GM18502 (cell line): Measurements from ENCODE around the gene BIRC7.
"Not testable (repeated sequence)": the region's sequence is repeated elsewhere in the genome, so short reads cannot be mapped to it uniquely, and the experiment has no call there.

Experiments used
- ATAC-seq: cut with Tn5 transposase; IDR thresholded peaks from one replicate; pipeline ENCODE4 v1.9.1; 2021; ENCODE audit warnings: mild to moderate bottlenecking; ENCODE audit not compliant: unreplicated experiment, poor library complexity

Gene BIRC7

DNA sequence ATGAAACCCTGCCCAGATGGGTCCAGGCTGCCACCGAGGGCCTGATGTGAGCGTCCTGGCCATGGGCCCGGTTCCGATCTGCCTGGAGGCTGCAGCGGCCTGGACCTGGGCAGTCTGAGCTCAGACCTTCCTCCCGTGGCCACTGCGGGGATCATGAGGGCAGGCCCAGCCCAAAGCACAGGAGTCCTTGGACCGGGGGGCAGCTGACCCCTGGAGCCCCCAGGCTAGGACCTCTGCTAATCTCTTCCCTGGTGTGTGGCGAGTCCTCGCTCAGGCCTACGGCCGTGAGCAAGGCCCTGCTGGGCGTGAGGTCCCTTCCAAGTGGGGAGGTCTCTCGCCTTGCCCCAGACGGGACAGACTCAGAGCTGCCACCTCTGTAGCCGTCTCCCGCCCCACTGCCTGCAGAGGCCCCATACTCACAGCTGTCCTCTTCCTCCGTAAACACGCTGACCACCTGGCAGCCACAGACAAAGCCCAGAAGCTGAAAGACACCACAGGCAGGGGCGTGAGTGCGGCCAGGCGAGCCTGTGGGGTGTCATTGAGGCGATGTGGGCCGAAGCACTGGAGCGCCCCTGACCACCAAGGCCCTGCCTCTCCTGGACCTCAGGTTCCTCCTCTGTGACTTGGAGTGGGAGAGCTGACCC lies 8.0 kb downstream of the BIRC7 start:
- ATAC-seq: no peak

DNA sequence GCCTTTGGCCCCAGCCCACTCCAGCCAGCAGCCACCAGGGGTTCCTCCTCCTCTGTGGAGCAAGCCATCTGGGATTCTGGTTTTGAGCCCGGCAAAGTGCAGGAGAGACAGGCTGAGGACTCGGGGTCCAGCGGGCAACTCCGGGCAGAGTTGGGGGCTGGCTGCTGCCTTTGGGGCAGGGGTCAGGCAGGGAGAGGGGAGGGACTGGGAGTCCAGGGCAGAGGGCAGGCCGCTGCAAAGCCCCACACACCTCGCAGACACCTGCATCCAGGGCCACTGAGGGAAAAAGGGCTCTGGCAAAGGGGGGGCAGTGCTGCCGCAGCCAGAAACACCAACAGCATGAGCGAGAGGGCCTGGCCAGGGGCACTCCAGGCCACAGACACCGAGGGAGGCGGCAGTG lies 8.8 kb downstream of the BIRC7 start:
- ATAC-seq: no peak

DNA sequence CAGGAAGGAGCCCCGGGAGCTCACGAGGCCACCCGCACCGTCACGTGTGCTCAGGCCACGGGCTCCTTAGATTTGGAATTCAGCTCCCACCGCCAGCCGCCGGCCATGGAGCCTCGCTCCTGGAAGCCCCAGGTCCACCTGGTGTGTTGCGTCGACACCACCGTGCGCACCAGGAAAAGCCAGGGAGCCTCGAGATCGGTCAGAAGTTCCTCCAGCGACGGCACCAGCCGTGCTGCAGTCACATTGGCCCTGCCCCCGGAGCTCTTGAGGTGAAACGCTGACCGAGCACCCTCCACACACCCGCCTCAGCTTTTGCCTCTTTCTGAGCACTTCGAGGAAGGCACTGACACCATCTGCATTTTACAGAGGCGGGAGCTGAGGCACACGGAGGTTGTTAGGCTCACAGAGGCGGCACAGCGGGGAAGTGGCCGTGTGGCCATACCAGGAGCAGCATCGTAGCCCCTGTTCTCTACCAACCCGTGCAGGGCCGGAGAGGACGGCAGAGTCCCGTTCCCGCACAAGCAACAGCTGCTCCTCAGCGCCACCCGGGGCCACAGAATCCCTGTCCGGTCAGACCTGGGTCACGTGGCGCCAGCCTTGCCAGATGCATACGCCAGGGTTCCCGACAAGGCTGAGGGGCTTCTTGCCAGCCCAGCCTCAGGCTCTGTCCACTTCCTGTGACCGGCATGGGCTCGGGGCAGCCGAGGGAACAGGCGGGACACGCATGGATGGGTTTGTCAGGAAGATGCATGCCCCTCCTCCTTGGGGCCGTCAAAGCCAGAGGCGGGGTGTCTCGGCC lies 11.0 kb downstream of the BIRC7 start:
- no peak for ATAC-seq

DNA sequence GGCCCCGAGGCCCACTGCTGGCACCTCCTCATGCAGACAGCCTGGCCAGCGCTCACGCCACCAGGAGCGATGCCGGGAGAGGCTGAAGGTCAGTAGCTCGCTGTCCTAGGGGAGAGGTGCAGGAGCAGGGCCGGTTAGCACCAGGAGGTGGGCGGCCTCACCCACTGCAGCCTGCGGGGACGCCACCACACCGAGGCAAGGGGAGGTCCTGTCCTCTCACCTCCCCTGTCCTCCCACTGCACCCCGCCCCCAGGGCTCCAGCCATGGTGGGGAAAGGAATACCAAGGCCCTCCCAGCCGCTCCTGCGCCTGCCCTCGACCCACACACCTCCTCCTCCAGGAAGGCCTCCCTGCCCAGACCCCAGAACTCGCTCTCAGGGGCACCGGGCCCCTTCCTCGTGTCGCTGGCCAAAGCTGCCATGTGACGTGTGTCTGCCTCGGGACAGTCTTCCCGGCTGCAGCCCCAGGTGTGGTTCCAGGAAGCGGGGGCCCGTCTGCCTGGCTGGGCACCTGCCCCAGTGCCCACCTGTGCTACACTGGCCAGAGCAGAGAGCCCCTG lies 12.0 kb downstream of the BIRC7 start:
- no peak for ATAC-seq

DNA sequence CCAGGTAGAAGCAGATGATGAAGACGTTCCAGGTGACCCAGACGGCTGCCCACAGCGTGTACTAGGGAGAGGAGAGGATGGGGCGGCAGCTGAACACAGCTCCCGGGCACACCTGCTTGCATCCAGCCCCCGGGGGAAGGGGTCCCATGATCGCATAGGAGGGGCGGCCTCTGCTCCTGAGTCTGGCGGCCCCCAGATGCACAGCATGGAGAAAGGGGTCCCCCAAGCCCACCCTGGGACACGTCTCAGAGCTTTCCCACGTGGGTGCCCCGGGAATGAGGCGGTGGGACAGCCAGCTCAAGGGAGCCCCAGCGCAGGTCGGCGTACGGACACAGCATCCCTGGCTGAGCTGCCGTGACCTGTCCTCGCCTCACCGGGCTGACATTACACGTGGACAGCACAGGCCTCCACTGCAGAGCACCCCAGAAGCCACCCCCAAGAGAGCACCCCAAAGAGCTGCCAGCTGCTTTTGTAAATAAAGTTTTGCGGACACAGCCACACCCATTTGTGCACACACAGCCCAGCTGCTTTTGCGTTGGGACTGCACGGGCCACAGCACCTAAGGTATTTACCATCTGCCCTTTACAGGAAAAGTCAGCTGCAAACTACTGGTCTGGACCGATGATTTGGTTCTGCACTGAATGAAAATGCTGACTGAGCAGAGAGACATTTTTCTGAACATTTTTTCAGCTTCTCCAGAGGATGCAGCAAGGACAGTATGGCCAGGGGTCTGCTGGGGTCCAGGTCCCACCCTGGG lies 13.3 kb downstream of the BIRC7 start:
- no peak for ATAC-seq

DNA sequence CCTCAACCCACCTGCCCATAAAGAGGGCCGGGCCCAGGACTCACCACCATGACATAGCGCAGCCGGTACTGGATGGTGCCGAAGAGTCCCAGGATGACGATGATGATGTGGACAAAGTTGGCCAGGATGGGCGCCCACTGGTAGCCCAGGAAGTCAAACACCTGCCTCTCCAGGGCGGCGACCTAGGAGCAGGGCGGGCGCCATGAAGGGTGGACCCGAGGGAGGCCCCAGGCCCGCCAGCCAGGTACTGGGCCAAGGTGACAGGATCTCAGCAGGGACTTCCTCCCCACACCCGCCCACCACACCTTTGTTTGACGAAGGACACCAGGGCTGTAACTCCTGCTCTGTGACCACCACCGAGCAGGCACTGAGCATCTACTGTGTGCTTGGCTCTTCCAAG lies 14.2 kb downstream of the BIRC7 start:
- ATAC-seq: no peak

DNA sequence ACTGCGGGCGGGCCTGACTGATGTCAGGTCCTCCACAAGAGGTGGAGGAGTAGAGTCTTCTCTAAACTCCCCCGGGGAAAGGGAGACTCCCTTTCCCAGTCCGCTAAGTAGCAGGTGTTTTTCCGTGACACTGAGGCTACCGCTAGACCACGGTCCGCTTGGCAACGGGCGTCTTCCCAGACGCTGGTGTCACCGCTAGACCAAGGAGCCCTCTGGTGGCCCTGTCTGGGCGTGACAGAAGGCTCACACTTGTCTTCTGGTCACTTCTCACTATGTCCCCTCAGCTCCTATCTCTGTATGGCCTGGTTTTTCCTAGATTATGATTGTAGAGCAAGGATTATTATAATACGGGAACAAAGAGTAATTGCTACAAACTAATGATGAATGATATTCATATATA lies 15.6 kb downstream of the BIRC7 start:
- ATAC-seq: not testable (repeated sequence)

DNA sequence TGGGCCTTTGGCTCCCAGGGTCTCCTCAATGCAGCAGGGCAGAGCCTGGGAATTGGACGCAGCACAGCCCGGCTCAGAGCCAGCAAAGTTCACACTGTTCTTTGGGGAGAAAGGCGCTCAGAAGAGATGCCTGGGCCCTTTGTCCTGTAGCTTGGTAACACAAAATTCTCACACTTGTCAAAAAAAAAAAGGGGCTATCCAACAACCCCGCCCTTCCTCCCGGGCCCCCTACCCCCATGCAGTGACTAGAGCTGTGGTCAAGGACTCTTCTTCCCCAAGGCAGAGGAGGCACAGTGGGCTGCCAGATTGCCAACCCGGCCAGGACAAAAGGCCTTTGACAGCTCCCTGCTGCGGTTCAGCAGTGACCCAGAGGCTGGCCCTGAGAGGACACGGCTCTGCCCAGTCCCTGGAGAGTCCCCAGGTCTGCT lies 16.6 kb downstream of the BIRC7 start:
- no peak for ATAC-seq

DNA sequence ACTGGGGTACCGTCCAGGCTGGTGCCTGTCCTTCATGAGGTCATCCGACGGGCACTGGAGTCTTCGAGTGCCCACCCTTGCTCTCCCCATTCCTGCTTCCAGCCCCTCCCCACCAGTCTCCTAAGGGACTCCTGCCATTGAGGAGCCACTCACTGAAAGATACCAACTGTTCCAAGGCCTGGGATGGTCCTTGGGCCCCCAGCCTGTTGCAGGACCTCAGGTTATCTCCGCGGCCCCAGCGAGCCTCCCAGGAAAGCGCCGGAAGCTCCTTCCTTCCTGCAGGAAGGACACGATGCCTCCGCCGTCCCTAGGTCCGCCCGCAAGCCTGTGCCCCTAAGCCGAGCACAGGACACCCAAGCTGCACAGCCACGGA lies 17.3 kb downstream of the BIRC7 start:
- no peak for ATAC-seq

DNA sequence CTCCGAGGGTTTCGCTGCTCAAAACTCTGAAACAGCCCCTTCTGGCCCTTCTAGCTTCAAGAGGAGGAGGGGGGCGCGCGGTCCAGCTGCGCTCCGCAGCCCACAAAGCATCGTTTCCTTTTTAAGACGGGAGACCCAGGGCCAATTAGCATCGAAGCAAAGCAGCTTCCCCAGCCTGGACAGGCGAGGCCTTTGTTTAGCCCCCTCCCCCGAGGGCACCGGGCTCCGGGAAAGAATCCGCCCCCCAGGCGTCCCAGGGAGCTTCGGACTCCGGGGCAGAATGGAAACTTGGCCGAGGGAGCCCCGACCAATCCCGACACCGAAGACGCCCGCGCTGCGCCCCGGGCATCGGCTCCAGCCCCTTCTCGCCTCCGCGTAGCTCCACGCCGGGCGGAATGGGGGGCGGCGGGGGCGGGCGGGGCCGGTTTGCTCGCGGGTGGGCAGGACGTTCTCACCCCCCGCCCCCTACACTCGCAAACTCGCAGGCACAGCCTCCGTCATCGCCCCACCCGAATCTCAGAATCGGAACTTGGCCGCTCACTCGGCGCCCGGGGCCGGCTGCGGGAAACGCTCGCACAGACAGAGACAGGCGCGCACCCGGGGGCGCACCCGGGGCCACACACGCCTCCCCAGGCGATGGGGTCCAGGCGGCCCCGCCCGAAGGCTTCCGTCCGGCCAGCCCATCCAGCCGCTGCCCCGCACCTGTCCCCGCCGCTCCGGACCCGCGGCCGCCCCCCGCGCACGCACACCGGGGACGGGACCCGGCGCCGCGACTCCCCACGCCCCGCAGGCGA lies 17.9 kb downstream of the BIRC7 start:
- no peak for ATAC-seq

DNA sequence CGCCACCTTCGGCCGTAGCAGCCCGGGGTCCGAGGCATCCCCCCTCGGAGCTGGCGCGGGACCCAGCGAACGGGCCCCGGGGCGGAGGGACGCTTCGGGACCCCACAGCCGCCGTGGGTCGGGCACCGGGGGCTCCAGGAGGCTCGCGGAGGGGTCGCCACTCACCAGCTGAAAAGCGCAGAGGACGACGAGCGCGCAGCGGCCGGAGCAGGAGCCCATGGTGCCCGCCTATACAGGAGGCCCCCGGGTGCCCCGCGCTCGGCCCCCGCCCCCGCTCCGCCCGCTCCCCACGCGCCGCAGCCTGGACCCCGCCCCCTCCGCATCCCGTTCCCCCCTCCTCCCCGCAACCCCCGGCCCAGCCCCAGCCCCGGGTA lies 18.5 kb downstream of the BIRC7 start, which contains the start of gene NKAIN4:
Gene NKAIN4, minus strand, starts transcription at position 232 of the 374 bp plus-strand sequence. Its CDS starts 13 bp downstream, at position 219.
- ATAC-seq: no peak

DNA sequence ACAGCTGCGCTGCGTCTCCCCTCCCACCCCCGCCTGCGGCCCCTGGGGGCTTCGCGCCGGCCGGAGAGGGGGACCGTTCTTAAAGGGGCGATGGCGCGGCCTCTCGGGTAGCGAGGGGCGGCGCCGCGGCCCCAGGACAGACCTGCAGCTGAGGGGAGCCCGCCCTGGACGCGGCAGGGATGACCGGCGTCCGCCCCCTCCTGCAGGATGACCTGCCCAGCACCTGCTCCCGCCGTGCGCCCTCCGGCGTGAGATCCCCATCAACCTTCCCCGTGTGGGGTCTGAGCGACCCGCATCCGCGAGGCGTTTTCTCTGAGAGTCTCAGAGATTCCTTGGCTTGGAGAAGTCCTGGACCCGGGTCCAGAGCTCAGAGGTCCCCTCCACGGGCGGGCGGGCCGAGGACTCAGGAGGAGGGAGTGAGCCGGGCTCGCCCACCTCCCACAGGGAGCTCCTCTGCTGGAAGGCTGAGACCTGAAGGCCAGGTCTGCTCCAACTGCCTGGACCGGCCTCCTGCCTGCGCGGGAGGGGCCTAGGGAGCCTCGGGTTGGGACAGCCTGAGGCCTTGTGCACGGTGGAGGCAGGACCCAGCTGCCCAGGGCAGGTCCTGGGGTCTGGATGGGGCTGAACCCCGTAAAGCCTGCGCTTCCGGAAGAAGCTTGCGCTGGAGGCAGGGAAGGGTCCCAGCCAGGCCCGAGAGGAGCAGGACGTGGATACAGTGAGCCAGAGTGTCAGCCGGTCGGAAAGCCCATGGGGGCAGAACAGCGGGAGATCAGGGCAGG lies 19.1 kb downstream of the BIRC7 start:
- ATAC-seq: no peak

DNA sequence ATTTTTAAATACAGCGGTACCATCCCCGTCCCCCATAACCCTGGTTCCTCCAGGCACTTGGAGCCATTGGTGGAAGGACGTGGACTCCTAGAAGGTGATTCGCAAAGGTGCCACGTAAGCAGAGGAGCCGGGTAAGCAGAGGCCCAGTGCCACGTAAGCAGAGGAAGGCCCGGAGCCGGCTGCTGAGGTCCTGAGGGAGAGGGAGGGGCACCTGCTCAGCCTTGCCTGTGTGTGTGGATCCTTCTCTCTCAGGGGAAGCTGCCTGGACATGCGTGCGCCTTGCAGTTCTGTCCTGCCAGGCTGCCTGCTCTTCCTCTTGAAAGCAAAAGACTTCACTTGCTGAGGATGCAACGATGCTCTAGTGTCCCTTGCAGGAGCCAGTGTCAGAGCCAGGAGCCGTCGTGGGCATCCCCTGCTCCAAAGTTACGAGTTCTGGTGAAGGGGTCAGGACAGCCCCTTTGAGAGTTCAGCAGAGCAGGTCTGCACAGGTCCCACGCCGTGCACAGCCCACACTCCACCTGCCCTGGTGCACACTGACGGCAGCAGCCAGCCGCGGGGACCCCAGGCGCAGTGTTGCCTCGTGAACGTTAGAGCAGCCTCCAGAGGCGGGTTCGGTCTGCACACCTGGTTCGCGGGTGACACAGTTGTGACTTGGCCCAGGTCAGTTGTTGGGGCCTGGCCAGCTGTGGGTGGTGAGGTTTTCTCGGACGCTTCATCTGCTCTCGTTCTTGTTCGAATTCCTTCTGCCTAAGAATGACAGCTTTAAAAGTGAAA lies 20.4 kb downstream of the BIRC7 start:
- ATAC-seq: no peak

DNA sequence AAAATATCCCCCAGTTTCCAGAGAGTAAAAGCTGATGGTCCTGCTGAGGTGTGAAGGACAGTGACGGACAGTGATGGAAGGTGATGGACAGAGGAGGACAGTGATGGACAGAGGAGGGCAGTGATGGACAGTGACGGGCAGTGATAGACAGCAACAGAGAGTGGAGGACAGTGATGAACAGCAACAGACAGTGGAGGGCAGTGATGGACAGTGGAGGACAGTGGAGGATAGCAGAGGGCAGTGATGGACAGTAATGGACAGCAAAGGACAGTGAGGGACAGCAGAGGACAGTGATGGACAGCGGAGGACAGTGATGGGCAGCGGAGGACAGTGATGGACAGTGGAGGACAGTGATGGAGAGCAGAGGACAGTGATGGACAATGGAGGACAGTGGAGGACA lies 21.2 kb downstream of the BIRC7 start:
- no peak for ATAC-seq

DNA sequence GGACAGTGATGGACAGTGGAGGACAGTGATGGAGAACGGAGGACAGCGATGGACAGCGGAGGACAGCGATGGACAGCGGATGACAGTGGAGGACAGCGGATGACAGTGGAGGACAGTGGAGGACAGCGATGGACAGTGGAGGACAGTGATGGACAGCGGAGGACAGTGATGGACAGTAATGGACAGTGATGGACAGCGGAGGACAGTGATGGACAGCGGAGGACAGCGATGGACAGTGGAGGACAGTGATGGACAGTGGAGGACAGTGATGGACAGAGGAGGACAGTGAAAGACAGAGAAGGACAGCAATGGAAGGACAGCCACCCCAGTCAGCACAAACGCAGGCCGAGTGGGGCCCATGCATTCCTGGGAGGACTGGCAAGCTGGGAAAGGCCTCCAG lies 21.9 kb downstream of the BIRC7 start:
- ATAC-seq: no peak

DNA sequence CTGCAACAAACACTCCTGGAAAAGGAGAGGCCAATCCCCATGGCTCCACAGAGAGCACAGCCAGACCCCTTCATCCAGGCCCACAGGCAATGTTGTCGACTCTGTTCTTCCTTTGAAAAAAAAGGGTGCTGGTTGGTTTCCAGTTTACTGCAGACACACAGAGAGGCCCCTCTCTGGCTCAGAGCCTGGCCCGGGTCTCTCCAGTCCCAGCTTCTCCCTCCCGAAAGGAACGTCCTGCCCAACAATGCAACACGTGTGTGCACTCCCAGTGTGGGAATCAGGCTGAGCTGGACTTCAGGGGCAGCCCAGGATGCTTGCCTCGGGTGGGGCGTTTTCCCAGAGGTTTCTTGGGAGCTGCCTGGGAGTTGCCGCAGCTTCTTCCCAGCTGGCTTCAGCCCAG lies 23.1 kb downstream of the BIRC7 start:
- ATAC-seq: no peak

DNA sequence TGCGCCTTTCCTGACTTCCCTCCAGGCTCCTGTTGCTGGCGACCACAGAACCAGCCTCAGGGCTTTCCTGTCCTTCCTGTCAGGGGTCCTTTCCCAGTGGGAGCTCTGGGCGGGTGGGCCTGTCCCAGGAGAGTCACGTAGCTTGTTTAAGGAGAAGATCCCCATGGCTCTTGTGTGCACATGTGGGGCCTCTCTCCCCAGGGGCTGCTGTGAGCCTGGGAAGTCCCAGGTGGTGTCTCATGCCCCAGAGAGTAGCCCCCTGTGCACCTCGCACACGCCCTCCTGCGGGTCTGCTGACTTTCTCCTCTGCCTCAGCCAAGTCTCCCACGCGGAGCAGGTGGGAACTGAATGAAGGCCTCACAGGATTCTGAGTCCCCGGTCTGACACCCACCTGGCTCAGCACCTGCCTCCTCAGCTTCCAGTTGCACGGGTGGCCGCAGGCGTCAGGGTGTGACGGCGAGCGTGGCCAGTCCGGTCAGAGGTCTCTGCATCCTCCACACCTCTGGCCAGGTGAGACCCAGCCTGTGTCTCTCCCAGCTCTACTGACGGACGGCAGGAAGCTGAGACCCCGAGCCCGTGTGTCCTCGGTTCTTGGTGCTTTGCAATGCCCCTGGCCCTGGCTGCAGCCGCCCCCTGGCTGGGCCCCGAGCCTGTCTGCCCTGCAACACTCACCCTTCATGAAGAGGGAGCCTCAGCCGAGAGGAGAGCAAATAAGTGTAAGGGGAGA lies 24.2 kb downstream of the BIRC7 start:
- ATAC-seq: no peak

DNA sequence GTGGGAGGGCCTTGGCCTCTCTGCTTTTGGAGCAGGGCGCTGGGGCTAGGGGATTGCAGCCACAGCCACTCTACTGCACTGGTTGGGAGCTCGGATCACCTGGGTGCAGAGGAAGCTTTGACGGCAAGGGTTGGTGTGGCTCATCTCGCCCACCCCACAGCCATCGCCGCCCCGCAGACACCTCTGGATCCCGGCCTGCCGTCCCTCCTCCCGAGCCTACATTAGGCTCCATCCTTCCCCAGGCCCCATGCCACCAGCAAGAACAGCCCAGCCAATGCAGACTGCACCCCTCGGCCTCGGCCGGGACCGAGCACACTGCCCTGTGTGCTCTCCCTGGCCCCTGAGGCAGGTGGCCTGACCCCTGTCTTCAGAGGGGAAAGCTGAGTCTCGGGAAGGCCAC lies 24.8 kb downstream of the BIRC7 start:
- no peak for ATAC-seq
